Esophagus squamous epithelium (tissue), 5 donors: ENCODE data around the gene COL27A1. TPM values are rescaled to one million over a fixed set of nuclear protein-coding genes. Genes with fewer than 3 reads are reported as not detected.

ENCODE experiments used
- DNase-seq: peaks from one replicate; lab custom pipeline; 2025; lab: John Stamatoyannopoulos, UW
- H3K27ac ChIP-seq, 4 donors: fragments of 200-600 bp; sonication (generic); one replicate each; pipeline ENCODE4 v1.5.1; 2016 to 2019; ENCODE audit warnings: mild to moderate bottlenecking in 1 of 4
- H3K27me3 ChIP-seq, 4 donors: fragments of 200-600 bp; sonication (generic); 1 replicate in 3 of 4; 2 replicates in 1 of 4; pipeline versions ENCODE4 v1.5.1 to v1.6.0; 2017 to 2021; ENCODE audit warnings: antibody characterized with exemption in 1 of 4
- H3K36me3 ChIP-seq, 3 donors: fragments of 200-600 bp; sonication (generic); one replicate each; pipeline ENCODE4 v1.5.1; 2016 to 2019
- H3K4me1 ChIP-seq, 3 donors: fragments of 200-600 bp; sonication (generic); one replicate each; pipeline ENCODE4 v1.5.1; 2017 to 2019
- H3K4me3 ChIP-seq, 4 donors: fragments of 200-600 bp; sonication (generic); 1 replicate in 3 of 4; 2 replicates in 1 of 4; pipeline ENCODE4 v1.5.1; 2016 to 2019; ENCODE audit warnings: mild to moderate bottlenecking in 2 of 4, moderate library complexity in 1 of 4
- H3K9me3 ChIP-seq, 3 donors: fragments of 200-600 bp; sonication (generic); one replicate each; pipeline ENCODE4 v1.5.1; 2016 to 2019
- POLR2A ChIP-seq, 4 donors: fragments of 450-650 bp; IDR thresholded peaks; one replicate each; pipeline ENCODE4 v1.6.1; 2017; ENCODE audit warnings: antibody characterized with exemption in 4 of 4, mild to moderate bottlenecking in 4 of 4, moderate library complexity in 3 of 4
- WGBS, 2 donors: methylation state at CpG; one replicate each; pipeline ENCODE4 v1.1.5; 2018; 5-methylcytosine and 5-hydroxymethylcytosine counted together
- intact Hi-C: fragments of 100-400 bp; cut with DNase I; formaldehyde crosslinking; loops from one replicate; pipeline ENCODE4 v1.15.0; 2022
- total RNA-seq, 4 donors: library from RNA; depleted of rRNA; stranded (reverse); fragments of >200 nt; gene quantifications; one replicate each; pipeline ENCODE4 v1.1.0, GENCODE V29; 2016
- TF ChIP-seq, protein P1 (sequence below), 6 experiments: fragments of 450-650 bp in 4 of 6; fragments of 200-600 bp in 2 of 6; sonication (generic) in 2 of 6; IDR thresholded peaks; one replicate each; pipeline ENCODE4 v1.5.1; 2016 to 2019; ENCODE audit warnings: antibody characterized with exemption in 6 of 6, mild to moderate bottlenecking in 4 of 6, moderate library complexity in 4 of 6
- donor health status: DM: yes; HTN: yes; CAD: no.

Gene COL27A1
- total RNA-seq, 4 donors from 2014 or later: 7.5 to 34.0 (median 12.0) TPM

DNA sequence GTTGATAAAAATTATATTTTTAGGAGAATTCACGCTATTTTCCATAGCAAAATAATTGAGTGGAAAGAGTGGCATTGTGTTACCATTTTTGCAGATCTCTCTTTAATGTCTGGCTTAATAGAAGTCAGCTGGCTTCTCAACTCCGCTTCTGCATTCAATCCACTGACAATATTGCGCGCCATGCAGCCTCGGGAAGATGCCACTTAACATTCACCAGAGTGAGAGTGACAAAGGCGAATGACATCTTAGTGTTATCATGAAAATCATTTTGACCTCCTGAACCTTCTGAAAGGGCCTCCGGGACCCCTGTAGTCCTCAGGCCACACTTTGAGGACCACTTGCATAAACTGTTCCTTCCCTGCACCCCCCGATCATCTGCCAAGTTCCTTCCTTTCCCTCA lies 87.5 kb downstream of the COL27A1 start:
- peaks cover 0 to 12% (median 0%) of the 10 kb centered on the region in 3 donors for H3K36me3 ChIP-seq
- intact Hi-C loops: no loop called here
- no peaks in the 10 kb centered on the region for H3K9me3 ChIP-seq
- no peak for DNase-seq
- no peak overlapping the region for H3K4me3 ChIP-seq
- no peak overlapping the region for H3K27ac ChIP-seq
- H3K27me3 ChIP-seq: no peaks in the 10 kb centered on the region
- 86 to 89% methylated on average over 8 of the region's 8 CpGs for WGBS, 2 donors
- peaks cover 0 to 12% (median 0%) of the 10 kb centered on the region in 3 donors for H3K4me1 ChIP-seq
- TF ChIP-seq, protein P1, sequence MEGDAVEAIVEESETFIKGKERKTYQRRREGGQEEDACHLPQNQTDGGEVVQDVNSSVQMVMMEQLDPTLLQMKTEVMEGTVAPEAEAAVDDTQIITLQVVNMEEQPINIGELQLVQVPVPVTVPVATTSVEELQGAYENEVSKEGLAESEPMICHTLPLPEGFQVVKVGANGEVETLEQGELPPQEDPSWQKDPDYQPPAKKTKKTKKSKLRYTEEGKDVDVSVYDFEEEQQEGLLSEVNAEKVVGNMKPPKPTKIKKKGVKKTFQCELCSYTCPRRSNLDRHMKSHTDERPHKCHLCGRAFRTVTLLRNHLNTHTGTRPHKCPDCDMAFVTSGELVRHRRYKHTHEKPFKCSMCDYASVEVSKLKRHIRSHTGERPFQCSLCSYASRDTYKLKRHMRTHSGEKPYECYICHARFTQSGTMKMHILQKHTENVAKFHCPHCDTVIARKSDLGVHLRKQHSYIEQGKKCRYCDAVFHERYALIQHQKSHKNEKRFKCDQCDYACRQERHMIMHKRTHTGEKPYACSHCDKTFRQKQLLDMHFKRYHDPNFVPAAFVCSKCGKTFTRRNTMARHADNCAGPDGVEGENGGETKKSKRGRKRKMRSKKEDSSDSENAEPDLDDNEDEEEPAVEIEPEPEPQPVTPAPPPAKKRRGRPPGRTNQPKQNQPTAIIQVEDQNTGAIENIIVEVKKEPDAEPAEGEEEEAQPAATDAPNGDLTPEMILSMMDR (IDR thresholded peaks at IDR 0.05): no peak
- no peak for TF ChIP-seq POLR2A (IDR thresholded peaks at IDR 0.05)

DNA sequence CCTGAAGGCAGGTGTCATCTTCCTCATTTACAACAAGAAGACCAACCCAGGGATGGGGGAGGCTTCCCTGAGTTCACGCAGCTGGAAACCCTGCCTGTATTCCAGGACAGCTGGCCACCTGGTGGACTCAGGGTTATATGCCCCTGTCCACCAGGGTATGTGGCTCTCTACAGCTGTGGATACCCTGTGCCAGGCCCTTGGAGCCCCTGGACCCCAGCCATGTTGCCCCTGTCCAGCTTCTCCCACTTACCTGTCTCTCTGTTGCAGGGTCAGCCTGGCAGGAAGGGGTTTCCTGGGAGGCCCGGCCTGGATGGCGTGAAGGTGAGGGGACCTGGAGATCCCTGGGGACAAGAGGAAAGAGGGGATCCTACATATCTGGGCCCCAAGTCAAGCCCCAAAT lies 87.9 kb downstream of the COL27A1 start:
- Histone ChIP-seq H3K36me3 (peaks cover 0 to 12% (median 0%) of the 10 kb centered on the region in 3 donors), H3K27me3 (no peaks in the 10 kb centered on the region), H3K27ac (no peak overlapping the region), H3K9me3 (no peaks in the 10 kb centered on the region), H3K4me3 (no peak overlapping the region), H3K4me1 (peaks cover 0 to 12% (median 0%) of the 10 kb centered on the region in 3 donors)
- intact Hi-C loops: no loop called here
- 86 to 100% methylated on average over 1 of the region's 3 CpGs for WGBS, 2 donors
- TF ChIP-seq POLR2A (IDR thresholded peaks at IDR 0.05): no peak
- TF ChIP-seq, protein P1 (IDR thresholded peaks at IDR 0.05): no peak
- DNase-seq: no peak

DNA sequence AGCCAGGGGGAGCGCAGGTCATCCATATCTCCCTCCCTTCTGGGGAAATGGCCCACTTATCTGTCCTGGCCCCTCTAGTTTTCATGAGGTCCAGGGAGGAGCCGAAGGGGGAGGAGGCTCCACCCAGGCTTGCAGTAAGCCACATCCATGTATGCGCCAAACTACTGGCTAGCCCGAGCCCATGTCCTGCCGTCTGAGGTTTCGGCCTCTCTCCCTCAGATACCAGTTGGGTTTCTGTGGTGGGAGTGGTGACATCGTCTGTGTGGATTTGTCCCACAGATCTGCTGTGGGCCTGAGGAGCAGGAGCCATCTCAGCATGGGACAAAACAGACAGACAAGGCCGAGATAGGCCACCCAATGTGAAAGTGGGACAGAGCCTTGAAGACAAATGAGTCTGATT lies 89.2 kb downstream of the COL27A1 start:
- intact Hi-C loops: no loop called here
- no peak for DNase-seq
- Histone ChIP-seq H3K27me3 (no peaks in the 10 kb centered on the region), H3K27ac (no peak overlapping the region), H3K9me3 (no peaks in the 10 kb centered on the region), H3K4me3 (no peak overlapping the region), H3K4me1 (peaks cover 0 to 7% (median under 1%) of the 10 kb centered on the region in 3 donors), H3K36me3 (peaks cover 0 to 12% (median 0%) of the 10 kb centered on the region in 3 donors)
- 80 to 85% methylated on average over 4 to 6 of the region's 8 CpGs for WGBS, 2 donors
- TF ChIP-seq POLR2A (IDR thresholded peaks at IDR 0.05): no peak
- TF ChIP-seq, protein P1 (IDR thresholded peaks at IDR 0.05): no peak

DNA sequence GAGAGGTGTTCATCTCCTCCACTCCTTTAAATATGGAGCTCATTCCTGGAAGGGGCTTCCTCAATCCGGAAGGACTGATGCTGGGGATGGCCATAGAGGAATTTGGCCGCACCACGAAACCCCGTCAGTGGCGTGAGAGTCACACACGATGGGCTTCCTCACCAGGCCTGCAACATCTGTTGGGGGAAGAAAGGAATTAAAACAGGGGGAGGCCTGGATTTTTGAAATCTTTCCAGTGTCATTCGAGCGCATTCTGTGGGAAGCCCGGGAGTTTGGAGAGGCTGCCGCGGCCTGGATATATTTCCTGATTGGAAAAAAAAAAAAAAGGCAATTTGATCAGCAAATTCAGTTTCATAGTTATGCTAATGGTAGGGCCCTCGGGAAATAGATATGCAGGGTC lies 91.2 kb downstream of the COL27A1 start:
- Histone ChIP-seq H3K36me3 (peaks cover 0 to 8% (median 0%) of the 10 kb centered on the region in 3 donors), H3K4me1 (peaks cover 4 to 19% (median 4%) of the 10 kb centered on the region in 3 donors), H3K4me3 (no peak overlapping the region), H3K27ac (no peak overlapping the region), H3K27me3 (no peaks in the 10 kb centered on the region), H3K9me3 (no peaks in the 10 kb centered on the region)
- 80 to 92% methylated on average over 11 of the region's 12 CpGs for WGBS, 2 donors
- DNase-seq: no peak
- intact Hi-C loops: no loop called here
- TF ChIP-seq POLR2A (IDR thresholded peaks at IDR 0.05): no peak
- TF ChIP-seq, protein P1 (IDR thresholded peaks at IDR 0.05): no peak

DNA sequence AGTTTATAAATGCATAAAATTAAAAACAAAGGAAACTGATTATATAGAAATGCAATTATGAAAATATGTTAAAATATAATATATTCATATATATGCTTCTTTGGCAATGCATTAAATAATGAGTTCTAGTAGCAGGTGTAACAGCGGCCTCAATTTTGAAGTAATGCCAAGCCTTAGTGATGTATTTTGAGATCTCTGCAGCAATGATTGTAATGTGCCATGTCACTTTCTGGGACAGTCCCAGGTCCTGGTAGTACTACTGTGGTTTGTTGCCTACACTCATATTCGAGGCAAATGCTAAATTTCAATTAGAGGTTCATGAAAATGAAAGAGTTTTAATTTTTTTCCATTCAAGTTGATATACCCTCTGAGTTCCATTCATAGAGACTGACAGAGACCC lies 91.7 kb downstream of the COL27A1 start:
- no peak overlapping the region for H3K4me3 ChIP-seq
- no peak for TF ChIP-seq POLR2A (IDR thresholded peaks at IDR 0.05)
- TF ChIP-seq, protein P1 (IDR thresholded peaks at IDR 0.05): no peak
- no peaks in the 10 kb centered on the region for H3K27me3 ChIP-seq
- intact Hi-C loops: no loop called here
- peaks cover 0 to 3% (median 0%) of the 10 kb centered on the region in 3 donors for H3K36me3 ChIP-seq
- H3K27ac ChIP-seq: no peak overlapping the region
- WGBS, 2 donors: 76 to 81% methylated on average over 2 of the region's 2 CpGs
- no peak for DNase-seq
- H3K9me3 ChIP-seq: no peaks in the 10 kb centered on the region
- peaks cover 4 to 19% (median 4%) of the 10 kb centered on the region in 3 donors for H3K4me1 ChIP-seq
